PC-3 (cell line): Measurements from ENCODE around the gene RAG2.

Experiments
- CTCF ChIP-seq: fragments of 300-600 bp; sonication (generic); conservative IDR thresholded peaks from 2 replicates; pipeline ENCODE4 v1.5.1; 2017; ENCODE audit warnings: antibody characterized with exemption, low read depth, mild to moderate bottlenecking, low read length
- EZH2phosphoT487 ChIP-seq: fragments of 300-600 bp; sonication (generic); IDR thresholded peaks from 2 replicates; pipeline ENCODE4 v1.6.1; 2018; ENCODE audit warnings: mild to moderate bottlenecking, antibody characterized with exemption, low read length, borderline replicate concordance

- TF ChIP-seq EZH2phosphoT487 (no peak), CTCF (no peak)
Observed at GRCh38 chr11:36588099-36588498, 9.9 kb downstream of the RAG2 start.
